Adrenal gland (tissue), 12 donors: ENCODE data around the gene TCEAL8. TPM values are rescaled to one million over a fixed set of nuclear protein-coding genes. Genes with fewer than 3 reads are reported as not detected.

ENCODE experiments used
- DNase-seq, 7 donors: peaks; one replicate each; pipeline ENCODE4 v3.0.0-alpha.2; 2019 to 2020
- H3K27ac ChIP-seq, 5 donors: fragments of 200-600 bp; sonication (generic) in 4 of 5; 1 replicate in 3 of 5; 2 replicates in 2 of 5; pipeline versions ENCODE4 v1.5.1 to v1.8.0; 2016 to 2020; ENCODE audit warnings: mild to moderate bottlenecking in 1 of 5
- H3K27me3 ChIP-seq: fragments of 200-600 bp; 2 replicates; pipeline ENCODE4 v1.8.0; 2021
- H3K36me3 ChIP-seq, 2 donors: fragments of 200-600 bp; replicated peaks in 1 of 2; 1 replicate in 1 of 2; 2 replicates in 1 of 2; pipeline versions ENCODE4 v1.5.1 to v1.8.0; 2018 to 2022
- H3K4me1 ChIP-seq, 2 donors: fragments of 200-600 bp; replicated peaks in 1 of 2; 1 replicate in 1 of 2; 2 replicates in 1 of 2; pipeline versions ENCODE4 v1.5.1 to v1.8.0; 2018 to 2021
- H3K4me3 ChIP-seq, 4 donors: fragments of 200-600 bp; sonication (generic) in 3 of 4; one replicate each; pipeline ENCODE4 v1.5.1; 2016 to 2018
- H3K9me3 ChIP-seq, 3 donors: fragments of 200-600 bp; sonication (generic) in 1 of 3; replicated peaks in 1 of 3; 1 replicate in 2 of 3; 2 replicates in 1 of 3; pipeline versions ENCODE4 v1.5.1 to v1.8.0; 2016 to 2021
- POLR2A ChIP-seq, 2 donors: fragments of 450-650 bp; IDR thresholded peaks; one replicate each; pipeline ENCODE4 v1.6.1; 2017; ENCODE audit warnings: antibody characterized with exemption in 2 of 2, mild to moderate bottlenecking in 2 of 2, moderate library complexity in 1 of 2
- WGBS, 4 donors: extraction: QIAGEN DNeasy Blood & Tissue Kit in 2 of 4; methylation state at CpG; one replicate each; pipeline versions ENCODE4 v1.1.5 to v1.1.7; 2013 to 2017; 5-methylcytosine and 5-hydroxymethylcytosine counted together
- intact Hi-C, 2 donors: fragments of 100-400 bp; cut with DNase I; formaldehyde crosslinking; loops; one replicate each; pipeline versions ENCODE4 v1.14.1 to v1.15.0; 2022 to 2023
- polyA plus RNA-seq, 3 donors: library from polyadenylated mRNA; stranded (reverse); fragments of 200-250 nt in 2 of 3; fragments of 350-450 nt in 1 of 3; fragmentation: Illumina TruSeq in 1 of 3; extraction: RNeasy Lipid Tissue Mini Kit (QIAGEN cat#74804) in 1 of 3; gene quantifications; one replicate each; pipeline ENCODE4 v1.2.3, GENCODE V29; 2013 to 2014
- total RNA-seq, 9 donors: library from RNA; depleted of rRNA in 4 of 9; stranded (reverse); fragments of >200 nt in 4 of 9; fragments of 120-200 nt in 1 of 9; fragmentation: NEBNext Ultra II Directional in 1 of 9; extraction: Animal tissue kit (Norgen Biotek cat#: 25700) in 1 of 9; gene quantifications; one replicate each; pipeline versions ENCODE4 v1.1.0 to v1.2.4, GENCODE V29; 2013 to 2023
- TF ChIP-seq, protein P1 (sequence below), 6 experiments: fragments of 450-650 bp in 4 of 6; fragments of 200-600 bp in 2 of 6; sonication (generic) in 1 of 6; IDR thresholded peaks; 1 replicate in 5 of 6; 2 replicates in 1 of 6; pipeline versions ENCODE4 v1.5.1 to v1.8.0; 2016 to 2021; ENCODE audit warnings: antibody characterized with exemption in 6 of 6, mild to moderate bottlenecking in 2 of 6, moderate library complexity in 1 of 6
- donor health status: healthy with polysubstance abuse.
- donor health status: Bipolar disorder and iron deficiency.
- donor health status: DM: yes; HTN: yes; CAD: no.
- donor health status: DM: no; HTN: no; CAD: no.
- donor health status: DM: no; HTN: no; CAD: no.
- donor health status: DM: yes; HTN: yes; CAD: no.

The TCEAL8 gene
- total and polyA plus RNA-seq, 12 donors, result 46.3 to 156 (median 64.0) TPM

DNA sequence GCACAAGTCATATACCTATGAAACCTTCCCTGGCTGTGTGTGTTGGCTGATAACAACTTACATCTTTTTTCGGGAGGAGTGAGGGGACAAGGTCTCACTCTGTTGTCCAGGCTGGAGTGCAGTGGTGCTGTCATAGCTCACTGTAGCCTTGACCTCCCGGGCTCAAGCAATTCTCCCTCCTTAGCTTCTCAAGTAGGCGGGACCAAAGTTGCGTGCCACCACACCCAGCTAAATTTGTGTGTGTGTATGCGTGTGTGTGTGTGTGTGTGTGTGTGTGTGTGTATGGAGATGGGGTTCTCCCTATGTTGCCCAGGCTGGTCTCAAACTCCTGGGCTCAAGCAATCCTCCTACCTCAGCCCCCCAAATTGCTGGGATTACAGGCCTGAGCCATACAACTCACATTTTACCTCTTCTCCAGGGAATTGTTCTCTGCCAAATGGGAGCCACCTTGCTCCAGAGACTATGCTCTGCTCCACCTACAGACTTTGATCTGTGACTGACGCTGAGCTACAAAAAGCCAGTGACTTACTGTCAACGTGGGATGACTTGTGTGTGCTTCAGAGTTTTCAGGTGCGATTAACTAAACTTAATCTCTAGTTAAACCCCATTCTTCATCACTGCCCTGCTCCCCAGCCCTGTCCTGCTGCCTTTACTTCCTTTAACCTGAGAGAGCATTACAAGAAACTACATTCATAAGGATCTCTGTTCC lies 42.1 kb downstream of the TCEAL8 start:
- 33 to 78% (median 57%) methylated on average over 3 to 8 of the region's 8 CpGs for WGBS, 4 donors

DNA sequence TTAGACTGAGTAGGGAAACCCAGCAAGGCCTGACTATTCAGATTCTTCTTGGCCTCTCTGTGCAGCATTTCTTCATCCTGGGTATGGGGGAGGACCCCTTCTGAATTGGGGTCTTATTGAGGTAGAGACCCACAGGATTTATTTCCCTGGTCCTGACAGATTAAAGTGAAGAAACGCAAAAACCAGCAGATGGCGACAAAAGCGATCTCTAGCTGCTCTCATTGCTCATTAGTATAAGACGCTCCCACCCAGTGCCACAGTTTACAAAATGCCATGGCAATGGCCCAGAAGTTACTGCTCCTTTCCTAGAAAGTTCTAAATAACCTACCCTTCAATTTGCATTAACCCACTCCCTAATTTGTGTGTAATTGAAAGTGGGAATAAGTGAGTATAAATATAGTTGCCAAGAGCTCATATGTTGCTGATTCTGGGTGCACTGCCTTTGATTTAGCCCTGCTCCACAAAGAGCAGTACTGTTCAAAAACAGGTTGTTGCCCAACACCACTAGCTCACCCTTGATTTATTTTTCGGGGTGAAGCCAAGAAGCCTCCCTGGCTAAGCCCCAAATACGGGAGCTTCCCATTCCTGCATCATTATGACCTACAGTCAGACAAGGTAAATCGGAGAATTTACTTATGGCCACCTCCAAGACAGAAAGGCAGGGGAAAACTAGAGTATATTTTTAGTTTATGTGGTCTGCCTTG lies 43.8 kb downstream of the TCEAL8 start:
- WGBS, 4 donors, result 22 to 31% (median 28%) methylated on average over 6 to 7 of the region's 7 CpGs
- Histone ChIP-seq H3K27me3 (peaks cover 40% of the 10 kb centered on the region), H3K36me3 (no peaks in the 10 kb centered on the region), H3K27ac (no peak overlapping the region), H3K4me1 (no peaks in the 10 kb centered on the region), H3K4me3 (no peak overlapping the region), H3K9me3 (no peaks in the 10 kb centered on the region)
- intact Hi-C loops, result loop anchor here in 1 of 2 donors (10.0 kb wide), 1 partner anchor 254 kb away; no protein-coding TSS in a partner anchor
- TF ChIP-seq POLR2A (IDR thresholded peaks at IDR 0.05), result no peak
- TF ChIP-seq, protein P1, sequence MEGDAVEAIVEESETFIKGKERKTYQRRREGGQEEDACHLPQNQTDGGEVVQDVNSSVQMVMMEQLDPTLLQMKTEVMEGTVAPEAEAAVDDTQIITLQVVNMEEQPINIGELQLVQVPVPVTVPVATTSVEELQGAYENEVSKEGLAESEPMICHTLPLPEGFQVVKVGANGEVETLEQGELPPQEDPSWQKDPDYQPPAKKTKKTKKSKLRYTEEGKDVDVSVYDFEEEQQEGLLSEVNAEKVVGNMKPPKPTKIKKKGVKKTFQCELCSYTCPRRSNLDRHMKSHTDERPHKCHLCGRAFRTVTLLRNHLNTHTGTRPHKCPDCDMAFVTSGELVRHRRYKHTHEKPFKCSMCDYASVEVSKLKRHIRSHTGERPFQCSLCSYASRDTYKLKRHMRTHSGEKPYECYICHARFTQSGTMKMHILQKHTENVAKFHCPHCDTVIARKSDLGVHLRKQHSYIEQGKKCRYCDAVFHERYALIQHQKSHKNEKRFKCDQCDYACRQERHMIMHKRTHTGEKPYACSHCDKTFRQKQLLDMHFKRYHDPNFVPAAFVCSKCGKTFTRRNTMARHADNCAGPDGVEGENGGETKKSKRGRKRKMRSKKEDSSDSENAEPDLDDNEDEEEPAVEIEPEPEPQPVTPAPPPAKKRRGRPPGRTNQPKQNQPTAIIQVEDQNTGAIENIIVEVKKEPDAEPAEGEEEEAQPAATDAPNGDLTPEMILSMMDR (IDR thresholded peaks at IDR 0.05), result peak in 5 of 6 experiments; percentile 24 to 53 (median 43)
- peak; percentile 24 to 78 (median 46) for DNase-seq

More for the DNA sequence above, 42.1 kb downstream of the TCEAL8 start:
- DNase-seq, result peak in 2 of 7 donors; percentile 14 to 35
- Histone ChIP-seq H3K27ac (no peak overlapping the region), H3K9me3 (no peaks in the 10 kb centered on the region), H3K4me1 (no peaks in the 10 kb centered on the region), H3K36me3 (no peaks in the 10 kb centered on the region), H3K4me3 (no peak overlapping the region), H3K27me3 (peaks cover 32% of the 10 kb centered on the region)
- intact Hi-C loops, result loop anchor here in 1 of 2 donors (10.0 kb wide), 1 partner anchor 252 kb away; no protein-coding TSS in a partner anchor
- TF ChIP-seq, protein P1 (IDR thresholded peaks at IDR 0.05), result no peak
- no peak for TF ChIP-seq POLR2A (IDR thresholded peaks at IDR 0.05)

DNA sequence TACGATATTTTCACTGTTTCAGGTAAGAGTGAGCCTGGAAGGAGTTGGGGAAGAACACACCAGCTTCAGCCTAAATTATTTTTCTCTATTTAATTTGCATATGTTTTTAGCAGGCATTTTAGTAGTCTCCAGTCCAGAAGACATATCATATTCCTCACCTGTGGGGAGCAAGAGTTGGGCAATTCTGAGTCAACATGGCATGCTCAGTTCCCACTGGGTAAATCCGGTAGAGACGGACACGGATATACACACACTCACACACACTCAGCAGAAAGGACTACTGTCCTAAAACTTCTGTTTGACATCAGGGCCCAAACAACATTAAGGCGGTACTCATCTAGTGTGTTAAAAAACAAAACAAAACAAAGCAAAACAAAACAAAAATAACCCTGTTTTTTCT lies 44.9 kb downstream of the TCEAL8 start:
- DNase-seq, result no peak
- no peaks in the 10 kb centered on the region for H3K9me3 ChIP-seq
- H3K36me3 ChIP-seq, result no peaks in the 10 kb centered on the region
- TF ChIP-seq POLR2A (IDR thresholded peaks at IDR 0.05), result no peak
- TF ChIP-seq, protein P1 (IDR thresholded peaks at IDR 0.05), result no peak
- peaks cover 42% of the 10 kb centered on the region for H3K27me3 ChIP-seq
- WGBS, 4 donors, result 61 to 77% (median 66%) methylated on average over 5 of the region's 5 CpGs
- no peaks in the 10 kb centered on the region for H3K4me1 ChIP-seq
- H3K27ac ChIP-seq, result no peak overlapping the region
- intact Hi-C loops, result loop anchor here in 1 of 2 donors (10.0 kb wide), 1 partner anchor 255 kb away; no protein-coding TSS in a partner anchor
- H3K4me3 ChIP-seq, result no peak overlapping the region

Other genes starting within 250 kb of the TCEAL8 start
- gene BEX1, start 191.0 kb downstream of the TCEAL8 start, total RNA-seq, result 100 to 1,000 TPM in 1 of 9 donors, 10 to 100 TPM in 4, 1 to 10 TPM in 4; 1.4 to 153 (median 10.7) TPM
- 100 to 1,000 TPM in 1 of 3 donors, 10 to 100 TPM in 2; 25.3 to 105 (median 57.3) TPM for gene BEX1, start 191.0 kb downstream of the TCEAL8 start, polyA plus RNA-seq
- 1 to 10 TPM in 5 of 9 donors, under 1 TPM in 3, not detected in 1; 0.06 to 5.9 (median 1.3) TPM for gene NXF3, start 162.0 kb downstream of the TCEAL8 start, total RNA-seq
- gene NXF3, start 162.0 kb downstream of the TCEAL8 start, polyA plus RNA-seq, result 1 to 10 TPM in 2 of 3 donors, under 1 TPM in 1; 0.53 to 2.7 (median 2.2) TPM
- 100 to 1,000 TPM in 1 of 9 donors, 10 to 100 TPM in 8; 24.5 to 150 (median 62.3) TPM for gene BEX4, start 40.0 kb downstream of the TCEAL8 start, total RNA-seq
- gene BEX4, start 40.0 kb downstream of the TCEAL8 start, polyA plus RNA-seq, result 100 to 1,000 TPM in 1 of 3 donors, 10 to 100 TPM in 2; 66.0 to 143 (median 68.7) TPM
- 1 to 10 TPM in 3 of 9 donors, under 1 TPM in 2, not detected in 4; 0.40 to 4.3 (median 1.4) TPM for gene TCEAL5, start 21.6 kb upstream of the TCEAL8 start, total RNA-seq
- 10 to 100 TPM in 2 of 3 donors, 1 to 10 TPM in 1; 3.0 to 14.5 (median 12.6) TPM for gene TCEAL5, start 21.6 kb upstream of the TCEAL8 start, polyA plus RNA-seq
- 100 to 1,000 TPM in 2 of 9 donors, 10 to 100 TPM in 7; 29.4 to 118 (median 56.9) TPM for gene BEX2, start 55.8 kb upstream of the TCEAL8 start, total RNA-seq
- gene BEX2, start 55.8 kb upstream of the TCEAL8 start, polyA plus RNA-seq, result 10 to 100 TPM; 50.0 to 99.7 (median 52.3) TPM
- gene TCEAL7, start 75.1 kb upstream of the TCEAL8 start, total RNA-seq, result 10 to 100 TPM in 1 of 9 donors, 1 to 10 TPM in 6, under 1 TPM in 1, not detected in 1; 0.79 to 15.0 (median 6.2) TPM
- gene TCEAL7, start 75.1 kb upstream of the TCEAL8 start, polyA plus RNA-seq, result 10 to 100 TPM in 2 of 3 donors, 1 to 10 TPM in 1; 5.9 to 24.0 (median 19.5) TPM
- 100 to 1,000 TPM in 5 of 9 donors, 10 to 100 TPM in 4; 91.8 to 256 (median 148) TPM for gene TCEAL9, start 101.4 kb upstream of the TCEAL8 start, total RNA-seq
- 100 to 1,000 TPM; 143 to 388 (median 235) TPM for gene TCEAL9, start 101.4 kb upstream of the TCEAL8 start, polyA plus RNA-seq
- 1,000 to 10,000 TPM in 1 of 9 donors, 100 to 1,000 TPM in 8; 259 to 1,002 (median 370) TPM for gene BEX3, start 121.4 kb upstream of the TCEAL8 start, total RNA-seq
- 100 to 1,000 TPM; 171 to 431 (median 188) TPM for gene BEX3, start 121.4 kb upstream of the TCEAL8 start, polyA plus RNA-seq